Suppressor macrophage treated with lipopolysaccharide for 1 hour (primary cell): Measurements from ENCODE around the gene NPTX1.

Experiments used
- DNase-seq, 3 donors: peaks; one replicate each; pipeline ENCODE4 v3.0.0-alpha.2; 2020 to 2022

The NPTX1 gene

DNA sequence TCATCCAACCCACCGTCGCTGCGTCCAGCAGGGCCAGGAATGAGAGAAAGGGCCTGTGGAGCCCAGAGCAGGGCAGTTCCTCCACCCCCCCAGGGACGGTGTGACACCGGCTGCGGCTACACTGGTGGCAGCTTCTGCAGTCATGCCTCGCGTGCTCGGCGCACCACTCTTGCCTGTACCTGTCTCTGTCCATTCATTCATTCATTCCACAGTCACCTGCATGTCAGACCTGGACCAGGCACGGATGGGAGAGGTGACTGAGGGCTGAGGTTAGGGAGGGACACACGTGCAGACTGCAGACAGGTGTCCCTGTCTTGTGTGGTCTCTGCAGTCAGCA is 34.1 kb downstream of the NPTX1 start:
- no peak for DNase-seq

- no peak for DNase-seq
Measured at GRCh38 chr17:80441598-80442322, 34.6 kb downstream of the NPTX1 start.

GRCh38 chr17:80441133-80441578 is 35.3 kb downstream of the NPTX1 start:
- DNase-seq = peak; percentile 24 to 63 (median 48)

DNA sequence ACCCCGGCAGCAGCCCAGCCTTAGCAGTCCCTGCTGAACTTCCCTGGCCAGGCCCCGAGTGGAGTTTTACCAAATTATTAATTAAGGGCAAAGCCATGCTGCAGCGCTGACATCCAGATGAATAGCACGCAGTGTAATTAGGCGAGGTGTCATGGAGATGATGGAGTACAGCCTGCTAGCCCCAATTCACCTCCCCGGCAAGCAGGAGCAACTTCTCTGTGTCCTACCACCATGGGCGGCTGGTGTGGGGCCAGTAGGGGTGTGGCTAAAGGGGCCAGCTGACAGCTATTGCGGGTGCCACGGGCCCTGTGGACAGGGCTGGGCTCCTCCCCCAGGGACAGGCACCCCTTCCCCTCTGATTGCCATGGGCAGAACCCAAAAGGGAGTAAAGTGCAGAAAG is 36.9 kb downstream of the NPTX1 start:
- no peak for DNase-seq

DNA sequence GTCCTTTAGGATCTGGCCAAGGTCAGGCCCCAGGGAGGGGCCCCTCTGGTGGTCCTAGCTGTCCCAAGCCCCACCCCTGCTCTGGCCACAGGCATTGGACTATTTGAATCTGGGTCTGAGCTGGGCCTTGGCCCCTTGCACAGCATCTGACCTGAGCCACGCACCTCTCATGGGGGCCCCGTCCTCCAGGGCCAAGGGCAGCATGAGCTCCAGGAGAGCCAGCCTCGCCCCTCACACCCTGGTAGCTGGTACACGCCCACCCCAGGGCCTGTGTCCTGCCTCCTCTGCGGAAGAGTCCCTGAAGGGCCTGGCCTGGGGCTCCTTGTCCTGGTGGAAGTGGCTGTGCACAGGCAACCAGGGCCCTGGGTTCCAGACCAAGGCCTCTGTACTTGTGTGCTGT is 37.6 kb downstream of the NPTX1 start:
- no peak for DNase-seq

- DNase-seq = no peak
Measured at GRCh38 chr17:80437532-80437931, 38.9 kb downstream of the NPTX1 start.

DNA sequence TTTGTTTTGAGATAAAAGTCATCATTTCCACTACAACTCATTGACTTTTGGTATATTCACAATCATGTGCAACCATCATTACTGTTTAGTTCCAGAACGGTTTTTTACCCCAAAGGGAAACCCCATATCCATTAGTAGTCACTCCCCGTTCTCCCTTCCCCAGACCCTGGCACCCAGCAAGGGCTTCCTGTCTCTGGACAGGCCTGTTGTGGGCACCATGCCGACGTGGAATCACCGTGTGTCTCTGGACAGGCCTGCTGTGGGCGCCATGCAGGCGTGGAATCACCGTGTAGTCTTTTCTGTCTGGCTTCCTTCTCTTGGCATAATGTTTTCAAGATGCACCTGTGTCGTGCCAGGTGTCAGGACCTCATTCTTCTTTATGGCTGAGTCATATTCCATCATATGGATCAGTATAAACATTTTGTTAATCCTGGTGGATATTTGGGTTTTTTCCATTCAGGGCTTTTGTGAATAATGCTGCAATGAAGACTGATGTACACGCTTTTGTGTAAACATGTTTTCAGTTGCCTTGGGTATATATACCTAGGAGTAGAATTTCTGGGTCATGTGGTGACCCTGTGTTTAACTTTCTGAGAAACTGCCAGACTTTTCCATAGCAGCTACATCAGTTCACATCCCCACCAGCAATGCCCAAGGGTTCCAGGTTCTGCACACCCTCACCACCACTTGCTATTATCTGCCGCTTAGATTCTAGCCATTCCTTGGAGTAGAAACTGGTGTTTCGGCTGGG is 42.3 kb downstream of the NPTX1 start:
- no peak for DNase-seq

GRCh38 chr17:80432961-80433550 is 43.4 kb downstream of the NPTX1 start:
- DNase-seq = no peak

DNA sequence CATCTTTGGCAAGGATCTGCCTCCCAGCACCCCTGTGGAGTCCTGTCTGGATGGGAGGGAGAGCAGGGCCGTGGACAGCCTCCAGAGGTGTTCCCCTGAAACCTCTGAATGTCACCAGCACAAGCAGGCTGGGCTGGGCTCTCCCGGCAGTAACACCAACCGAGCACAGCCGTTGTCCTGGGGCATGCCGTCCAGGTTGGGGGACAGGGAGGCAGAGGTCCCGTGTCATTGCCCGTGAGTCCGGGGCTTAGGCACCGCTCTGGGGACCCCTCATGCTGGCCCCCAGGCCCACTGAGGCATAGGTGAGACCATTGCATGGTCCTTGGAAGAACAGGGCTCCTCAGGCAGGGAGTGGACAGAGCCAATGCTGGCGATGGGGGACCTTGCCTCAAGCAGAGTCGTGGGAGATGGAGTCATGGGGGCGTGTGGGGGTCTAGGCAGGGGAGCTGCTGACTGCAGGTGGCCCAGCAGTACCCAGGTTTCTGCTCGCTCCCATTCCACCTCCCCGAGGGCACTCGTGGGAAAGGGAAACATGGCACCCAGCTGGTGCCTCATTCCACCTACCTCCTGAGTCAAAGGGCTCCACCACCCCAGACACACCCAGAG is 44.0 kb downstream of the NPTX1 start:
- no peak for DNase-seq

GRCh38 chr17:80431246-80432195 is 44.9 kb downstream of the NPTX1 start:
- DNase-seq = no peak

GRCh38 chr17:80430446-80431245 is 45.8 kb downstream of the NPTX1 start:
- DNase-seq = no peak

DNA sequence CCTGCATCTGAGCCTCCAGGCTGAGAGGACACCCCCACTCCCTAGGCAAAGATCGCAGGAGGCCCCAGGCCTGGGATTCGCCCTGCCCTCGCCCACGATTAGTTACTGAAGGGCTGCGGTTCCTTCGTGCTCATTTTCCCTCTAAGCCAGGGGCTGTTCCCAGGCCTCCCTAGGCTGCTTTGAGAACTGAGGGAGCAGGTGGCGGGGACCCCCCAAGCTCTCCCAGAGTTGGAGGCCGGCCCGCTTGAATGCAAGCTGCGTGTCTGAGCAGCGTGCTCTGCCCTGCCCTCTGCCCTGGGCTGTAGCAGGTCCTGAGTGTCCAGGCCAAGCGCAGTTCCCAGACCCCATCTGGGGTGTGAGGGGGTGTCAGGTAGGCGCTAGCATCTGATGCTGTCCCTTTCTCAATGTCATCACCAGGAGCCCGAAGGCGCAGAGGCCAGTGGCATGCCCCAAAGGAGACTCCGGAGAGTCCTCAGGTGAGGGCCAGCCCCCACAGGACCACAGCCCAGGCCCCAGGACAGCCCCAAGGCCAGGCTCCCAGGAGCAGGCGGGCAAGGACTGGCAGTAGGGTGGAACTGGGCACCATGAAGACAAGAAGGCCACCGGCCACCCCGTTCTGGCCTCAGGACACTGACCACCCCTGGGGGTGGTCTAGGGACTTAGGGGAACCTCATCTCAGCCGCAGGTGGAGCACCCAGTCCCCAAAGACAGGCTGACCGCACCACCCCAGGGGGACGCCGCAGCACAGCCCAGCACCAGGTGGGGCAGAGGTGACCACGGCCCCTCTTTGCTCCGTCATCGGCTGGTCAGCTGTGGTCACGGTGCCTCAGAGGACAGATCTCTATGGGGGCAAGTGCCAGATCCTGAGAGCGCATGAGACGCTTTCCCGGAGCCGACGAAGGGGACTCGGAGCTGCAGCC is 46.8 kb downstream of the NPTX1 start:
- DNase-seq = no peak

- no peak for DNase-seq
Measured at GRCh38 chr17:80428796-80429195, 47.6 kb downstream of the NPTX1 start.

DNA sequence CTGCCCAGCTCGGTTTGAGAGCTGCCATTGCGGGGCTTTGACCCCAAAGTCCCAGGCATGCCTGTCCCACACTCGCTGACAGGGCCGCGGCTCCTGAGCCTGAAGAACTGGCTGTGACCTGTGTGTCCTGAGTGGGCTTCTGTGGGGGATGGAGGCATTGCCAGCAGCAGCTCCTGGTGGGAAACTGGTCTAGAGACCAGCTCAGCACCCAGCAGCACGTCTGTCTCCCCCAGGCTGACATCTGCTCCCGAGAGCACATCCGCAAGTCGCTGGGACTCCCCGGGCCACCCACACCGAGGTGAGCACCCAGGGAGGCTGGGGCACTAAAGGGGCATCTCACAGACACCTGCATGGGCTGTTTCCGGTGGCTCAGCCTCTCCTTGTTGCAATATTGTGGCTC is 48.0 kb downstream of the NPTX1 start:
- DNase-seq = no peak

- no peak for DNase-seq
Measured at GRCh38 chr17:80427366-80428282, 48.8 kb downstream of the NPTX1 start.

DNA sequence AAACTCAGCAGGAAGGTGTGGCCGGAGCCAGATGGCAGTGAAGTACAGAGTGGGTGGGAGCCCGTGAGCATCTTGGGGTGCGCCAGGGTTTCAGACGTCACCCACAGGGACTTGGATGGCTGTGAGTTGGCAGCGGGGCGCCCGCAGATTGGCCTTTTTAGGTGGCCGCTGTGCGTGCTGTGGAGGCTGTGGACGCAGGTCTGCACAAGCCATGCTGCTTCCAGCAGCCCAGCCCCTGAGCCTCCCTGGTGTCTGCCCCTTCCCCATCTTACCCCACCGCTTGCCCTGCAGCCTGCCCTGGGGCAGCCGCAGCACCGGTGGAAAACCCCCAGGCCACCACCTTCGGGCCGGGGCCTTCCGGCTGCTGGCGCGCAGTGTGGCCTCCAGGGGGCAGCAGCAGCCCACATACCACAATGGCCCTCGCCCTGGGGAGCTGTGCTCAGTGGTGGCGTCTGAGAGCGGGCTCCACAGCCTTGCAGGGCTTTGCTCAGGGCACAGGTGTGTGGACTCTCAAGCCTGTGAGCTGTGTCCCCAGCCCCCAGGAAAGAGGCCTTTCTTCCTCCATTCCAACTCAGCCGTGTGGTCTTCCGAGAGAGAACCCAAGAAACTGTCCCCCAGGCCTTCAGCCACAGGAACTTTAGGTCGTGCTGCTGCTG is 49.6 kb downstream of the NPTX1 start:
- DNase-seq = peak; percentile 73 to 90 (median 85)

GRCh38 chr17:80425835-80426426 is 50.5 kb downstream of the NPTX1 start:
- DNase-seq = no peak
